K562 (cell line): ENCODE data around the gene SPATA12. TPM values are rescaled to one million over a fixed set of nuclear protein-coding genes. Genes with fewer than 3 reads are reported as not detected.

Experiments used
- ATAC-seq: fragments of 200-7000 bp; cut with Tn5 transposase; 3 replicates; pipeline ENCODE4 v1.9.1; 2020; ENCODE audit warnings: moderate library complexity
- BruUV-seq: library from RNA; stranded (reverse); fragments of 400-500 nt; replicated peaks from 2 replicates; lab custom pipeline; 2021; lab: Mats Ljungman, UMichigan
- CTCF ChIA-PET: fragments of 300-600 bp; formaldehyde crosslinking; extraction: SDS; loops from one replicate; lab custom pipeline; 2021; ENCODE audit warnings: low intra/inter-chr PET ratio; lab: Yijun Ruan, JAX
- POLR2A ChIA-PET: fragments of 300-600, 350-650 bp; sonication (Branson Sonifier 250); formaldehyde crosslinking; extraction: SDS; loops from one replicate; lab custom pipeline; 2021; ENCODE audit warnings: antibody characterized with exemption, inconsistent platforms; lab: Yijun Ruan, JAX
- DNase-seq, 4 experiments: peaks; one replicate each; pipeline versions ENCODE4 v3.0.0 to v3.0.0-alpha.2; 2011 to 2018; ENCODE audit warnings: low spot score in 3 of 4, mixed read lengths in 3 of 4; ENCODE audit errors: extremely low read depth in 1 of 4
- FAIRE-seq: peaks from 2 replicates; lab custom pipeline; 2011; peaks lifted over from hg19 to GRCh38; lab: Jason Lieb, UNC
- H2AFZ ChIP-seq: 2 replicates; pipeline ENCODE4 v1.6.0; 2011; ENCODE audit warnings: low read depth, low read length, control low read depth, inconsistent platforms
- H3K27ac ChIP-seq: fragments of 200-600 bp; 3 replicates; pipeline ENCODE4 v1.8.0; 2011; ENCODE audit warnings: low read depth, mild to moderate bottlenecking, control low read depth, inconsistent platforms, low read length, moderate library complexity, mixed read lengths; ENCODE audit errors: extremely low read depth
- H3K27me3 ChIP-seq, 2 experiments: fragments of 300-600 bp in 1 of 2; 2 replicates in 1 of 2; 3 replicates in 1 of 2; pipeline versions ENCODE4 v1.6.0 to v1.8.0; 2011; ENCODE audit warnings: inconsistent platforms in 2 of 2, low read length in 2 of 2, mild to moderate bottlenecking in 1 of 2, mixed read lengths in 1 of 2, moderate library complexity in 1 of 2; ENCODE audit not compliant: control insufficient read depth in 2 of 2, insufficient read depth in 2 of 2
- H3K36me3 ChIP-seq: fragments of 300-600 bp; 3 replicates; pipeline ENCODE4 v1.8.0; 2011; ENCODE audit warnings: mild to moderate bottlenecking, low read length, inconsistent platforms; ENCODE audit not compliant: control insufficient read depth, insufficient read depth
- H3K4me1 ChIP-seq, 2 experiments: fragments of 200-600 bp in 1 of 2; replicated peaks in 1 of 2; 2 replicates in 1 of 2; 3 replicates in 1 of 2; pipeline versions ENCODE4 v1.5.1 to v1.8.0; 2011; ENCODE audit warnings: inconsistent platforms in 2 of 2, low read length in 2 of 2, mild to moderate bottlenecking in 1 of 2, mixed read lengths in 1 of 2, moderate library complexity in 1 of 2; ENCODE audit not compliant: control insufficient read depth in 2 of 2, insufficient read depth in 2 of 2
- H3K4me2 ChIP-seq: 2 replicates; pipeline ENCODE4 v1.6.1; 2011; ENCODE audit warnings: low read length, control low read depth, inconsistent platforms, mixed read lengths; ENCODE audit not compliant: insufficient read depth
- H3K4me3 ChIP-seq: fragments of 200-600 bp; sonication (generic), shearing (Covaris generic); 2 replicates; pipeline ENCODE4 v1.5.1; 2016; ENCODE audit warnings: control low read depth, inconsistent platforms
- H3K79me2 ChIP-seq: fragments of 200-600 bp; 3 replicates; pipeline ENCODE4 v1.8.0; 2011; ENCODE audit warnings: low read length, inconsistent platforms; ENCODE audit not compliant: control insufficient read depth, insufficient read depth
- H3K9ac ChIP-seq, 2 experiments: 2 replicates each; pipeline versions ENCODE4 v1.6.0 to v1.6.1; 2011; ENCODE audit warnings: low read depth in 2 of 2, low read length in 2 of 2, control low read depth in 1 of 2, inconsistent platforms in 1 of 2, mild to moderate bottlenecking in 1 of 2, mixed read lengths in 1 of 2; ENCODE audit not compliant: insufficient read depth in 1 of 2
- H3K9me1 ChIP-seq: one replicate; pipeline ENCODE4 v1.6.0; 2011; ENCODE audit warnings: inconsistent platforms, mild to moderate bottlenecking, low read length, moderate library complexity; ENCODE audit not compliant: control insufficient read depth, insufficient read depth
- H3K9me3 ChIP-seq: replicated peaks from 2 replicates; pipeline ENCODE4 v1.5.1; 2011; ENCODE audit warnings: low read depth, low read length, inconsistent platforms; ENCODE audit not compliant: control insufficient read depth, insufficient read depth
- H4K20me1 ChIP-seq: replicated peaks from 2 replicates; pipeline ENCODE4 v1.6.1; 2011; ENCODE audit warnings: low read length, inconsistent platforms, mixed read lengths; ENCODE audit not compliant: control insufficient read depth, insufficient read depth
- BDP1 ChIP-seq: IDR thresholded peaks from 3 replicates; pipeline ENCODE4 v1.6.1; 2011; ENCODE audit not compliant: insufficient read length, insufficient read depth
- ETV5 ChIP-seq: sonication (generic); formaldehyde crosslinking; IDR thresholded peaks from 2 replicates; pipeline ENCODE4 v1.4.0; 2020; ENCODE audit warnings: low read depth, mild to moderate bottlenecking, missing genetic modification reagents
- NCOA1 ChIP-seq: fragments of 450-650 bp; IDR thresholded peaks from 2 replicates; pipeline ENCODE4 v1.6.1; 2016; ENCODE audit warnings: low read depth
- OTX1 ChIP-seq: fragments of 450-650 bp; formaldehyde crosslinking; IDR thresholded peaks from 2 replicates; pipeline ENCODE4 v1.4.0; 2022; ENCODE audit warnings: mild to moderate bottlenecking
- TRIM28 ChIP-seq: fragments of 450-650 bp; IDR thresholded peaks from 2 replicates; pipeline ENCODE4 v1.6.1; 2017
- ZNF584 ChIP-seq: fragments of 200-800 bp; sonication (Bioruptor generic); IDR thresholded peaks from 2 replicates; pipeline ENCODE4 v1.6.1; 2016; ENCODE audit warnings: low read depth, mild to moderate bottlenecking, missing genetic modification characterization, missing compliant biosample characterization
- ZNF75A ChIP-seq: fragments of 450-650 bp; formaldehyde crosslinking; IDR thresholded peaks from 2 replicates; pipeline ENCODE4 v1.4.0; 2020; ENCODE audit warnings: mild to moderate bottlenecking
- WGBS: fragments of 100-300 bp; shearing (Covaris generic); methylation state at CpG from one replicate; pipeline ENCODE4 v1.1.6; 2016; ENCODE audit warnings: low coverage, mixed read lengths; ENCODE audit not compliant: insufficient coverage; ENCODE audit errors: missing lambda C conversion rate; 5-methylcytosine and 5-hydroxymethylcytosine counted together
- in situ Hi-C: fragments of 300-500 bp; cut with MboI; formaldehyde crosslinking; loops from 4 replicates; pipeline ENCODE4 v1.15.0; 2018; ENCODE audit warnings: inconsistent platforms, mixed read lengths
- intact Hi-C: fragments of 100-400 bp; cut with micrococcal nuclease; formaldehyde crosslinking; loops from 2 replicates; pipeline ENCODE4 v1.14.2; 2022
- polyA plus RNA-seq, 8 experiments: library from polyadenylated mRNA; depleted of rRNA in 4 of 8; stranded (reverse) in 5 of 8; unstranded in 3 of 8; fragments of >200 nt; fragmentation: Nextera tagmentation in 2 of 8; fragmentation: Illumina TruSeq in 1 of 8; extraction: Ambion mirVana in 2 of 8; extraction: Trizol in 1 of 8; gene quantifications; 2 replicates each; pipeline versions ENCODE4 v1.2.1 to v1.2.3, GENCODE V29; 2011 to 2014; ENCODE audit warnings: inconsistent platforms in 1 of 8, missing spikeins in 1 of 8
- total RNA-seq, 7 experiments: library from RNA; depleted of rRNA in 6 of 7; stranded (reverse); fragments of >200 nt in 6 of 7; fragmentation: Illumina TruSeq in 2 of 7; extraction: Trizol in 2 of 7; gene quantifications; 2 replicates each; pipeline versions ENCODE4 v1.2.1 to v1.2.3, GENCODE V29; 2011 to 2021; ENCODE audit warnings: low replicate concordance in 1 of 7
- TF ChIP-seq, protein P1 (sequence below): fragments of 450-650 bp; IDR thresholded peaks from 2 replicates; pipeline ENCODE4 v1.6.1; 2016; ENCODE audit warnings: mild to moderate bottlenecking
- TF ChIP-seq, protein P2 (sequence below): fragments of 450-650 bp; IDR thresholded peaks from 2 replicates; pipeline ENCODE4 v1.6.1; 2016; ENCODE audit warnings: missing biosample characterization, missing genetic modification characterization
- TF ChIP-seq, protein P3 (sequence below): fragments of 200-800 bp; sonication (Bioruptor generic); IDR thresholded peaks from 2 replicates; pipeline ENCODE4 v1.6.1; 2016; ENCODE audit warnings: missing genetic modification characterization, missing compliant biosample characterization

The SPATA12 gene
- total and polyA plus RNA-seq, 9 of the 15 experiments (the other 6 are each of a cell fraction or from before 2014, with no cell fraction given): not detected

DNA sequence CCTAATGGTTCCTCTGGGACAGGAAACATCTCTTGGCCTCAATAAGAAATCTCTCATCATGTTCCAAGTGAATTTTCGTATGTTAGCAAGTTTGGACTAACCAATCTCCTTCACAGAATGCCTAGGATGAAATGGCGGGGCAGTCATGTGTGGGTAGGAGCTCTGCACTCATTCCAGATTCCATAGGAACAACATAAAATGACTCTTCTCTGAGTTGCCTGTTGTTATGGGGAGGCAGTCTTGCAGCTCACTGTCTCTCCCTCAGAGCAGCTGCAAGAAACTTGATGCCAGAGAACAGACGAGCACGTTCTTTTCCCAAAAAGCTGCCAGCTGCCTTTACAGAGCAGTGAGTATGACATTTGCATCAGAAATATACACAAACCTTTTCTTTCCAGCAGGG lies 34.1 kb downstream of the SPATA12 start:
- ChIA-PET CTCF (no interaction called here), POLR2A (interaction anchor here (1.1 kb wide), 1 partner anchor 14 kb away, joined by 4 read pairs; no protein-coding TSS in a partner anchor)
- intact Hi-C loops: loop anchor here (5.0 kb wide), 1 partner anchor 87 kb away; no protein-coding TSS in a partner anchor
- in situ Hi-C loops: no loop called here
- no peaks in the 10 kb centered on the region for H3K79me2 ChIP-seq
- no peak for FAIRE-seq
- no peak overlapping the region for H3K4me2 ChIP-seq
- no peak overlapping the region for H3K27ac ChIP-seq
- H3K9me3 ChIP-seq: no peaks in the 10 kb centered on the region
- H3K4me1 ChIP-seq: no peaks in the 10 kb centered on the region; a peak in 1 of 5 replicates
- BruUV-seq: no TSS peak
- H3K27me3 ChIP-seq: peaks cover 0 to 22% of the 10 kb centered on the region in 2 experiments; a peak in 2 of 5 replicates
- no peak overlapping the region for H3K4me3 ChIP-seq
- DNase-seq: no peak
- no peak overlapping the region for H2AFZ ChIP-seq
- H3K9me1 ChIP-seq: no peaks in the 10 kb centered on the region
- WGBS: 8% methylated on average over 4 of the region's 4 CpGs
- H3K9ac ChIP-seq: no peak overlapping the region
- no peaks in the 10 kb centered on the region for H3K36me3 ChIP-seq
- no peak for TF ChIP-seq ZNF584 (CRISPR knock-in tag)
- no peak for TF ChIP-seq OTX1 (CRISPR knock-in tag)
- TF ChIP-seq NCOA1: no peak
- TF ChIP-seq, protein P1, sequence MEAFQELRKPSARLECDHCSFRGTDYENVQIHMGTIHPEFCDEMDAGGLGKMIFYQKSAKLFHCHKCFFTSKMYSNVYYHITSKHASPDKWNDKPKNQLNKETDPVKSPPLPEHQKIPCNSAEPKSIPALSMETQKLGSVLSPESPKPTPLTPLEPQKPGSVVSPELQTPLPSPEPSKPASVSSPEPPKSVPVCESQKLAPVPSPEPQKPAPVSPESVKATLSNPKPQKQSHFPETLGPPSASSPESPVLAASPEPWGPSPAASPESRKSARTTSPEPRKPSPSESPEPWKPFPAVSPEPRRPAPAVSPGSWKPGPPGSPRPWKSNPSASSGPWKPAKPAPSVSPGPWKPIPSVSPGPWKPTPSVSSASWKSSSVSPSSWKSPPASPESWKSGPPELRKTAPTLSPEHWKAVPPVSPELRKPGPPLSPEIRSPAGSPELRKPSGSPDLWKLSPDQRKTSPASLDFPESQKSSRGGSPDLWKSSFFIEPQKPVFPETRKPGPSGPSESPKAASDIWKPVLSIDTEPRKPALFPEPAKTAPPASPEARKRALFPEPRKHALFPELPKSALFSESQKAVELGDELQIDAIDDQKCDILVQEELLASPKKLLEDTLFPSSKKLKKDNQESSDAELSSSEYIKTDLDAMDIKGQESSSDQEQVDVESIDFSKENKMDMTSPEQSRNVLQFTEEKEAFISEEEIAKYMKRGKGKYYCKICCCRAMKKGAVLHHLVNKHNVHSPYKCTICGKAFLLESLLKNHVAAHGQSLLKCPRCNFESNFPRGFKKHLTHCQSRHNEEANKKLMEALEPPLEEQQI: no peak
- no peak for TF ChIP-seq BDP1
- TF ChIP-seq ETV5: no peak
- no peak for TF ChIP-seq ZNF75A (CRISPR knock-in tag)
- TF ChIP-seq, protein P2, sequence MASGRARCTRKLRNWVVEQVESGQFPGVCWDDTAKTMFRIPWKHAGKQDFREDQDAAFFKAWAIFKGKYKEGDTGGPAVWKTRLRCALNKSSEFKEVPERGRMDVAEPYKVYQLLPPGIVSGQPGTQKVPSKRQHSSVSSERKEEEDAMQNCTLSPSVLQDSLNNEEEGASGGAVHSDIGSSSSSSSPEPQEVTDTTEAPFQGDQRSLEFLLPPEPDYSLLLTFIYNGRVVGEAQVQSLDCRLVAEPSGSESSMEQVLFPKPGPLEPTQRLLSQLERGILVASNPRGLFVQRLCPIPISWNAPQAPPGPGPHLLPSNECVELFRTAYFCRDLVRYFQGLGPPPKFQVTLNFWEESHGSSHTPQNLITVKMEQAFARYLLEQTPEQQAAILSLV (tag): no peak
- no peak for TF ChIP-seq TRIM28
- TF ChIP-seq, protein P3, sequence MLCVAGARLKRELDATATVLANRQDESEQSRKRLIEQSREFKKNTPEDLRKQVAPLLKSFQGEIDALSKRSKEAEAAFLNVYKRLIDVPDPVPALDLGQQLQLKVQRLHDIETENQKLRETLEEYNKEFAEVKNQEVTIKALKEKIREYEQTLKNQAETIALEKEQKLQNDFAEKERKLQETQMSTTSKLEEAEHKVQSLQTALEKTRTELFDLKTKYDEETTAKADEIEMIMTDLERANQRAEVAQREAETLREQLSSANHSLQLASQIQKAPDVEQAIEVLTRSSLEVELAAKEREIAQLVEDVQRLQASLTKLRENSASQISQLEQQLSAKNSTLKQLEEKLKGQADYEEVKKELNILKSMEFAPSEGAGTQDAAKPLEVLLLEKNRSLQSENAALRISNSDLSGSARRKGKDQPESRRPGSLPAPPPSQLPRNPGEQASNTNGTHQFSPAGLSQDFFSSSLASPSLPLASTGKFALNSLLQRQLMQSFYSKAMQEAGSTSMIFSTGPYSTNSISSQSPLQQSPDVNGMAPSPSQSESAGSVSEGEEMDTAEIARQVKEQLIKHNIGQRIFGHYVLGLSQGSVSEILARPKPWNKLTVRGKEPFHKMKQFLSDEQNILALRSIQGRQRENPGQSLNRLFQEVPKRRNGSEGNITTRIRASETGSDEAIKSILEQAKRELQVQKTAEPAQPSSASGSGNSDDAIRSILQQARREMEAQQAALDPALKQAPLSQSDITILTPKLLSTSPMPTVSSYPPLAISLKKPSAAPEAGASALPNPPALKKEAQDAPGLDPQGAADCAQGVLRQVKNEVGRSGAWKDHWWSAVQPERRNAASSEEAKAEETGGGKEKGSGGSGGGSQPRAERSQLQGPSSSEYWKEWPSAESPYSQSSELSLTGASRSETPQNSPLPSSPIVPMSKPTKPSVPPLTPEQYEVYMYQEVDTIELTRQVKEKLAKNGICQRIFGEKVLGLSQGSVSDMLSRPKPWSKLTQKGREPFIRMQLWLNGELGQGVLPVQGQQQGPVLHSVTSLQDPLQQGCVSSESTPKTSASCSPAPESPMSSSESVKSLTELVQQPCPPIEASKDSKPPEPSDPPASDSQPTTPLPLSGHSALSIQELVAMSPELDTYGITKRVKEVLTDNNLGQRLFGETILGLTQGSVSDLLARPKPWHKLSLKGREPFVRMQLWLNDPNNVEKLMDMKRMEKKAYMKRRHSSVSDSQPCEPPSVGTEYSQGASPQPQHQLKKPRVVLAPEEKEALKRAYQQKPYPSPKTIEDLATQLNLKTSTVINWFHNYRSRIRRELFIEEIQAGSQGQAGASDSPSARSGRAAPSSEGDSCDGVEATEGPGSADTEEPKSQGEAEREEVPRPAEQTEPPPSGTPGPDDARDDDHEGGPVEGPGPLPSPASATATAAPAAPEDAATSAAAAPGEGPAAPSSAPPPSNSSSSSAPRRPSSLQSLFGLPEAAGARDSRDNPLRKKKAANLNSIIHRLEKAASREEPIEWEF (CRISPR knock-in tag): no peak
- no peaks in the 10 kb centered on the region for H4K20me1 ChIP-seq
- no peak for ATAC-seq
